ENCODE data around the gene ZNF536. TPM values are rescaled to one million over a fixed set of nuclear protein-coding genes. Genes with fewer than 3 reads are reported as not detected.

The ZNF536 gene
- total and polyA plus RNA-seq, 2 of the 13 experiments (the other 11 are each of a cell fraction or from before 2014, with no cell fraction given), result not detected

DNA sequence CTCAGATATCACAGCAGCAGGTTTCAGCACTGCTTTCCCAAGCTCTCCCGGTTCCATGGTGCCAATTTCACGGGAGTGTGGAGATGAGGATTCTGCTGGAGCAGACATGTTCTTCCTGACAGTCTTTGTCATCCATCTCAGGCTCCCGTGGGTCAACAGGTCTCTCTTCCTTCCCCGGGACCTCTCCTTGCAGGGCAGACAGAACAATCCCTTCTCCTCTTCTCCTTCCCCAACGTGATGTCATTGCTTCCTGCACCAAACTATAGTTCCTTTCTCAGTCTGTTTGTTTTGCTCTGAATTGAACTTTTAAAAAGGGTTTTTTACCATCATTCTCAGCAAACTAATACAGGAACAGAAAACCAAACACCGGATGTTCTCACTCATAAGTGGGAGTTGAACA, 107.9 kb downstream of the ZNF536 start:
- no peak overlapping the region for H3K4me3 ChIP-seq (replicated peaks in 1 of 3; ENCODE audit: insufficient read depth in 1 of 3, low read depth in 2 of 3, low read length in 3 of 3)
- BruUV-seq (replicated peaks), result no TSS peak
- ATAC-seq, result no peak
- H3K79me2 ChIP-seq (ENCODE audit: insufficient read depth, low read length), result no peaks in the 10 kb centered on the region
- H3K4me1 ChIP-seq (ENCODE audit: insufficient read depth, low read length), result 0 out of 2 replicates have a peak, but pooled peaks cover 7% of the 10 kb centered on the region
- CTCF ChIA-PET (ENCODE audit: low intra/inter-chr PET ratio, low total read pairs), result no interaction called here
- no peak for FAIRE-seq
- intact Hi-C loops (cut with micrococcal nuclease; ENCODE audit: unreplicated experiment) (no loop called here), in situ Hi-C loops (cut with HindIII; ENCODE audit: extremely low pct_ligation_motif_present, low pct_unique_long_range_greater_than_20kb) (no loop called here)
- no peak for TF ChIP-seq MED13 (CRISPR knock-in tag; IDR thresholded peaks at IDR 0.05)
- no peak for TF ChIP-seq SIX1 (CRISPR knock-in tag; IDR thresholded peaks at IDR 0.05; ENCODE audit: borderline replicate concordance)
- TF ChIP-seq, protein P1, sequence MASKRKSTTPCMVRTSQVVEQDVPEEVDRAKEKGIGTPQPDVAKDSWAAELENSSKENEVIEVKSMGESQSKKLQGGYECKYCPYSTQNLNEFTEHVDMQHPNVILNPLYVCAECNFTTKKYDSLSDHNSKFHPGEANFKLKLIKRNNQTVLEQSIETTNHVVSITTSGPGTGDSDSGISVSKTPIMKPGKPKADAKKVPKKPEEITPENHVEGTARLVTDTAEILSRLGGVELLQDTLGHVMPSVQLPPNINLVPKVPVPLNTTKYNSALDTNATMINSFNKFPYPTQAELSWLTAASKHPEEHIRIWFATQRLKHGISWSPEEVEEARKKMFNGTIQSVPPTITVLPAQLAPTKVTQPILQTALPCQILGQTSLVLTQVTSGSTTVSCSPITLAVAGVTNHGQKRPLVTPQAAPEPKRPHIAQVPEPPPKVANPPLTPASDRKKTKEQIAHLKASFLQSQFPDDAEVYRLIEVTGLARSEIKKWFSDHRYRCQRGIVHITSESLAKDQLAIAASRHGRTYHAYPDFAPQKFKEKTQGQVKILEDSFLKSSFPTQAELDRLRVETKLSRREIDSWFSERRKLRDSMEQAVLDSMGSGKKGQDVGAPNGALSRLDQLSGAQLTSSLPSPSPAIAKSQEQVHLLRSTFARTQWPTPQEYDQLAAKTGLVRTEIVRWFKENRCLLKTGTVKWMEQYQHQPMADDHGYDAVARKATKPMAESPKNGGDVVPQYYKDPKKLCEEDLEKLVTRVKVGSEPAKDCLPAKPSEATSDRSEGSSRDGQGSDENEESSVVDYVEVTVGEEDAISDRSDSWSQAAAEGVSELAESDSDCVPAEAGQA (IDR thresholded peaks at IDR 0.05; ENCODE audit: low read depth), result no peak
- TF ChIP-seq, protein P1 (CRISPR knock-in tag; IDR thresholded peaks at IDR 0.05; ENCODE audit: borderline replicate concordance), result no peak
- TF ChIP-seq, protein P2, sequence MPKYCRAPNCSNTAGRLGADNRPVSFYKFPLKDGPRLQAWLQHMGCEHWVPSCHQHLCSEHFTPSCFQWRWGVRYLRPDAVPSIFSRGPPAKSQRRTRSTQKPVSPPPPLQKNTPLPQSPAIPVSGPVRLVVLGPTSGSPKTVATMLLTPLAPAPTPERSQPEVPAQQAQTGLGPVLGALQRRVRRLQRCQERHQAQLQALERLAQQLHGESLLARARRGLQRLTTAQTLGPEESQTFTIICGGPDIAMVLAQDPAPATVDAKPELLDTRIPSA (CRISPR knock-in tag; IDR thresholded peaks at IDR 0.05; ENCODE audit: borderline replicate concordance), result no peak
- TF ChIP-seq ZNF670 (CRISPR knock-in tag; IDR thresholded peaks at IDR 0.05; ENCODE audit: borderline replicate concordance), result no peak
- no peak for TF ChIP-seq SP140L (CRISPR knock-in tag; IDR thresholded peaks at IDR 0.05; ENCODE audit: borderline replicate concordance)
- DNase-seq (ENCODE audit: low spot score), result no peak
- POLR2A ChIA-PET, result no interaction called here
- WGBS (ENCODE audit: low lambda C conversion rate), result 18% methylated on average over 6 of the region's 6 CpGs
- no peak overlapping the region for H3K4me2 ChIP-seq (ENCODE audit: low read depth, low read length)
- no peaks in the 10 kb centered on the region for H3K9me3 ChIP-seq (ENCODE audit: low read length)
- no peaks in the 10 kb centered on the region for H4K20me1 ChIP-seq (ENCODE audit: insufficient read depth, low read length)
- no peak overlapping the region for H2AFZ ChIP-seq (ENCODE audit: low read length)
- no peaks in the 10 kb centered on the region for H3K36me3 ChIP-seq (replicated peaks in 1 of 2; ENCODE audit: control insufficient read depth in 1 of 2, insufficient read depth in 2 of 2, low read length in 2 of 2)
- H3K27ac ChIP-seq (ENCODE audit: extremely low read length, insufficient read depth, low read length), result no peak overlapping the region
- peaks cover 0 to 4% of the 10 kb centered on the region in 2 experiments; a peak in 2 of 5 replicates for H3K27me3 ChIP-seq (ENCODE audit: control insufficient read depth in 1 of 2, insufficient read depth in 2 of 2, low read length in 2 of 2)
- no peak overlapping the region for H3K9ac ChIP-seq (ENCODE audit: insufficient read depth, low read depth, low read length)
